T-helper 22 cell (primary cell): ENCODE measurements around the gene CLSTN1.

ENCODE experiments used
- DNase-seq: peaks from one replicate; pipeline ENCODE4 v3.0.0-alpha.2; 2020; ENCODE audit warnings: low read depth

CLSTN1 gene

DNA sequence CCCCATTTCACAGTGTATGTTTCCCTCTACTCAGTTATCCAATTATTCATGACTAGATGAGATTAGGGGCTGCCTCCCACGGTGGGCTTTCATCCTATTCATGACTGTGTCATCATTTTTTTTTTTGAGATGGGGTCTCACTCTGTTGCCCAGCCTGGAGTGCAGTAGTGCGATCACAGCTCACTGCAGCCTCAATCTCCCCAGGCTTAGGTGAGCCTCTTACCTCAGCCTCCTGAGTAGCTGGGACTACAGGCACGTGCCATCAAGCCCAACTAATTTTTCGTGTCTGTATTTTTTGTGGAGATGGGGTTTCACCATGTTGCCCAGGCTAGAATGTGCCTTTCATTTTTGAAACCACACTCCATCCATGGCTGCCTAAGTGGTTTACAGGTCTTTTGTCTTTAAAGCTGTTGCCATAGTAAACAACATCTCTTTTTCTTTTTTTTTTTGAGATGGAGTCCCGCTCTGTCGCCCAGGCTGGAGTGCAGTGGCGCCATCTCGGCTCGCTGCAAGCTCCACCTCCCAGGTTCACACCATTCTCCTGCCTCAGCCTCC lies 112.2 kb downstream of the CLSTN1 start:
- DNase-seq = no peak

DNA sequence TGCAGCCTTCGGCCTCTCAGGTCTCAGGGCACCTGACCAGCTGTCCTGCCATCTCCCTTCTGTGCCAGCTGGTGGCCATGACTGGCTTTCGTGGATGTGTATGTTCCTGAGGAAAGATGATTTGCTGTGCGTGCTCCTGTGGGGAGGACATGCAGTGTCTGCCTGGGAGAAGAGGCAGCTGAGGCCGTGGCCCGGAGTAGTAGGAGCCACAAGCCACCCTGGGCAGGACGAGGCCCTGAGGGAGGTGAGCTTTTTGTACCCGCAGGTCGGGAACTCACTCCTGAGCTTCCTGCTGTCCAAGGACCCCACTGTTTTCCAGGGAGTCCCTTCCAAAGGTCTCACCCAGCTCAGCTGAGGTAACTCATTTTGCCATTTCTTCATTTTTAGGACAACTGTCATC lies 113.7 kb downstream of the CLSTN1 start:
- no peak for DNase-seq

GRCh38 chr1:9706178-9706577 lies 117.6 kb downstream of the CLSTN1 start:
- DNase-seq = no peak

DNA sequence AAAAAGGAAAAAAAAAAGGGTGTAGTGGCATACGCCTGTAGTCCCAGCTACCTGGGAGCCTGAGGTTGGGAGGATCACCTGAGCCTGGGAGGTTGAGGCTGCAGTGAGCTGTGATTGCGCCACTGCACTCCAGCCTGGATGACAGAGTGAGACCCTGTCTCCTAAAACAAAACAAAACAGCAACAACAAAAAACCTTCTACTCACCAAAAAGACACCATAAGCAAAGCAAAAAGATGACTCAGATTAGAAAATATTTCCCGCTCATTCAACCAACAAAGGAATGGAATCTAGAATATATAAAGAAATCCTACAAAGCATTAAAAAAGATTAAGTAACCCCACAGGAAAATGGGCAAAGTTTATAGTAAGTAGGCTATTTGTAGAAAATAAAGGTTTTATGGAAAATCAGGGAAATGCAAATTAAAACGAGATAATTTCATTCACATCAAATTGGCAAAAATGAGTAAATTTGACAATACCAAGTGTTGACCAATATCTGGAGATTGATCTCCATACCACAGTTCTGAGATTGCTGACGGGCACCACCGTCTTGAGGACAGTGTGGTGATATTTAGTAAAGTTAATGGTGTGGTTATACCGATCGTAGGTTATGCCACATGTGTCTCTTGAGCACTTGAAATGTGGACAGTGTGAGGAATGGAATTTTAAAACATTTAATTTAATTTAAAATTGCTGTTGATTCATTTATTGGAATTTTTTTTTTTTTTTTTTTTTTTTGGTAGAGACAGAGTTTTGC lies 118.2 kb downstream of the CLSTN1 start:
- DNase-seq = no peak

- no peak for DNase-seq
These were observed 120.1 kb downstream of the CLSTN1 start for GRCh38 chr1:9703681-9704080.

DNA sequence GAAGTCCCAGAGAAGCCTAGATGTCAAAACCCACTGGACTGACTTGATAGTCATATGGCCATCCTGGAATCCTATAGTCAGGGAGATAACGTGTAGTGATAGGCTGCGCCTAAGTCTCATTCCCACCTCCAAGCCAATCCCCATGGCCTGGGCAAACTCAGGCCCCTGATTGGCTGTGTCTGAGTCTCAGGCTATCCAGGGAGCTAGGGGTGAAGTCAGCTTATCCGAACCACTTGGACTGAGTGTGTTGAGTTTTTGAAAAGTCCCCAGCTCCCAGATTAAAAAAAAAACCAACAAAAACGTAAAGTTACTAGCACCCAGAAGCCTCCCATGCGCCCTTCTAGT lies 120.6 kb downstream of the CLSTN1 start:
- DNase-seq = no peak

DNA sequence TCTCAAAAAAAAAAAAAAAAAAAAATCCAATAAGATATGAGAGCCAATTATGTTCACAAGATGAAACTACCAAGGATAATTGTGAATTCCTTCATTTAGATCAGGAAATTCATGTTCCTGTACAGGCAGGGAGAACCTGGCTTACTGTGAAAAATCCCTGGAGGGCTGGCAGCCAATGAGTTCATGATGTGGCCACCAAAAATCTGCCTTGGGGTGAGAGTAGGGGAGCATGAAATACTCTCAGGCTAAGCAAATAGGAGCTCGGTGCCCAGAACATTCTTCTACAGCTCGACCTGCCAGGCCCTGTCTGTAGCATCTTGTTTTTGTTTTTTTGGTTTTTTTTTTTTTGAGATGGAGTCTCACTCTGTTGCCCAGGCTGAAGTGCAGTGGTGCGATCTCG lies 122.1 kb downstream of the CLSTN1 start:
- no peak for DNase-seq

GRCh38 chr1:9700340-9700739 lies 123.4 kb downstream of the CLSTN1 start:
- no peak for DNase-seq

DNA sequence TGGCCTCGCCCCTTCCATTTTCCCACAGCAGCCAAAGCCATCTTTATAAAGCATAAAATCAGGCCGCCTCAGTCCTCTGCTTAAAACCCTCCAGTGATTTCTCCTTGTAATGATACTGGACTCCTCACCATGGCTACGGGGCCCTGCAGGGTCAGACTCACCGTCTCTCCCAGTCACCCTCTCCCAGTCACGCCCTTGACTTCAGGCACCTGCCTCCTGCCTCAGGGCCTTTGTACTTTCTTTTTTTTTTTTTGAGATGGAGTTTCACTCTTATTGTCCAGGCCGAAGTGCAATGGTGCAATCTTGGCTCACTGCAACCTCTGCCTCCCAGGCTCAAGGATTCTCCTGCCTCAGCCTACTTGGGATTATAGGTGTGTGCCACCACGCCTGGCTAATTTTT lies 124.4 kb downstream of the CLSTN1 start:
- DNase-seq = no peak

DNA sequence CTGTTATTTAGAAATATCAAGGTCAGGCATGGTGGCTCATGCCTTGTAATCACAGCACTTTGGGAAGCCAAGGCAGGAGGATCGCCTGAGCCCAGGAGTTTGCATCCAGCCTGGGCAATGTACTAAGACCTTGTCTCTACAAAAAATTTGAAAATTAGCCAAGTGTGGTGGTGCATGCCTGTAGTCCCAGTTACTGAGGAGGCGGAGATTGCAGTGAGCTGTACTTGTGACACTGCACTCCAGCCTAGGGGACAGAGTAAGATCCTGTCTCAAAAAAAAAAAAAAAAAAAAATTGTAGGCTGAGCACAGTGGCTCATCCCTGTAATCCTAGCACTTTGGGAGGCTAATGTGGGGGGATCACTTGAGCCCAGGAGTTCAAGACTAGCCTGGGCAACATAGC lies 127.0 kb downstream of the CLSTN1 start:
- no peak for DNase-seq

GRCh38 chr1:9691691-9692090 lies 132.1 kb downstream of the CLSTN1 start:
- no peak for DNase-seq

DNA sequence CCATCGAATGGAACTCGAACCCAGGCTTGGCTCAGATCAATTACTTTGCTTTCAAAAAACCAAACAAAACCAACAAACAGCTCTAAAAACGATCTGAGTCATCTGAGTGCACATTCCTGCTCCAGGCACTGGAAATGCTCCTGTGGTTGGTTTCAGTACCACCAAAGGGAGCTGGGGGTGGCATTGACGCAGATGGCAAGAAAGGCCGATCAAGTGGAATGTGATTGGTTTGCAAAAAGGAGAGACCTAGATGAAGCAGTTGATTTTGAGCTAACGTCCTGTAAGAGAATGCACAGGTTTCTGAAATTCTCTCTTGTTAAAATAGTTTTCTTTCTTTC lies 132.7 kb downstream of the CLSTN1 start:
- no peak for DNase-seq

GRCh38 chr1:9690440-9691107 lies 133.2 kb downstream of the CLSTN1 start:
- no peak for DNase-seq

DNA sequence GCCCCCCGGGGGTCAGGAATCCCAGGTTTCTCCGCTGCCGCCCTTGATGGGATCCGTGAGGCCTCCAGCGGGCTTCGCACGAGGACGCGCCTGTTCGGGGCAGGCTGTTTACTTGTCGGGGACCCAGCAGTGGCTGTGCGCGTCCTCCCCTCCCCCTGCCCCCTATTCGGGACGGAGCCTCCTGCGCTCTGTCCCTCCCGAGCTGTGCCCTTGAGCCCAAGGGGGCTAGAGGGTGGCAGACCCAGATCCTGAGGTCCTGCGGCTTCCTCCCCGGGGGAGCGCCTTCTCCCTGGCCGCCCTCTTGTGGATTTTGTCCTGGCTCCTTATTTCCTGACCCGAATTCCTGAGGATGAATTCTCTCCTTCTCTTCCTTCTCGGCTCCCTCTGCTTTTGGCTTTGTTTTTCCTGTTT lies 133.8 kb downstream of the CLSTN1 start:
- DNase-seq = no peak

DNA sequence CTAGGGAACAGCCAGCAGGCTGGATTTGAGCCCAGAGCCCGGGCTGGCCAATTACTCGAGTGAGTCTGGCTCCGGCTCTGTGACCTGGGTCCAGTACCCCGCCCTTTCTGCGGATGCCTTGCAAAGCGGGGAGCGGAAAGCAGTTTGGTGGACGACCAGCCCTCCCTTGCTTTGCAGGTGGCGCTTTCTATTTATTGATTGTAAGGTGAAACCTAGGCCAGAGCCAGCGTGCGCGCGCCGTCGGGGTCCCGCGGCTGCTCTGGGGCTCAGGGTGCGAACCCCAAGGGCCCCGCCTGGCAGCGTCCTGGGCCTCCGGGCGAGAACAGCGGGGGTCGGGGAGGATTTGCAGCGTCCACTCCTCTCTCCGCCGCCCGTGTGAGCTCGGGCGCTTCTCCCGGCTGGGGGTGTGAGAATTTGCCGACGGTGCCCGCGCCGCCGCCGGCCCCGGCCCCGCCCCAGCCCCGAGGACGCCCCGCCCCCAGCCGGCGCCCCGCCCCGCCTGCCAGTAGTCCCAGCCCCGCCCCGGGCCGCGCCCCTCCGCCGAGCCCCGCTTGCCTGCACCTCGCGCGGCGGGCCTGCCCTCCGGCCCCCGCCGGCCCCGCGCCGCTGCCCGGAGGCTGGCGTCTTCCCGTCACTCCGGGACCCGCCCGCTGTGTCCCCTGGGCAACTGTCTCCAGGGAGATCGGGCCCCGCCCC lies 134.6 kb downstream of the CLSTN1 start:
- peak; percentile 70 for DNase-seq

- no peak for DNase-seq
These were observed 135.2 kb downstream of the CLSTN1 start for GRCh38 chr1:9688599-9688998.

DNA sequence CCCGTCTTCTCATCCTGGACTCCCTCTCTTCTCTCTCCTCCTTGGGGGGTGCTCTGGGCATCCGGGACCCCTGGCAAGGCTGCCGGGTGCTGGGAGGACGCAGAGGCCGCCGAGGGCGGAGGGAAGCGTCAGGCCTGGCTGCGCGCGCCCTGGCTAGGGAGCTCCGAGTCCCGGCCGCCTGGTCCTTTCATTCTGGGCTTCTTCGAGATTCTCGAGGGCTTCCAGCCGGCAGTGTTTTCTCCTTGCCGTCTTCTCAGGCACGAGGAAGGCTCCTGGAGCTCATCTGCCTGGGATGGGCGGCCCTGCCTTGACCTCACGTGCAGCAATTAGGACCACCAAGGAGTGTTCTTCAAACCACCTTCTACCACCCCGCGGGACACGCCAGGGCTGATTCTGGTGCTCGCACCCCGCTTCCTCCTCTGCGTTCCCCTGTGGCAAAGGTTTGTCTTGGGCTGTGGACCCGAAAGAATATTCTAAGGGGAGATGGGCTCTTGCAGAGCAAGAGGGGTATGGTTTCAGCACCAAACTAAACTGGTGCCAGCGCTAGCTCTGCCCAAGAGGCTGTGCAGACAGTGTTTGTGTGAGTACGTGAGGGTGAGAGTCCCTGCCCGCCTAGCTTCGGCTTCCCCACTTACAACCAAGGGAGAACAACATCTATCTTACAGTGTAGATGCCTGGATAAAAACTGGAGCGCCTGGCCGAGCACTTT lies 135.7 kb downstream of the CLSTN1 start:
- DNase-seq = no peak

- DNase-seq = peak; percentile 71
These were observed 136.5 kb downstream of the CLSTN1 start for GRCh38 chr1:9687120-9687873.

GRCh38 chr1:9684801-9685200 lies 139.0 kb downstream of the CLSTN1 start:
- DNase-seq = no peak

DNA sequence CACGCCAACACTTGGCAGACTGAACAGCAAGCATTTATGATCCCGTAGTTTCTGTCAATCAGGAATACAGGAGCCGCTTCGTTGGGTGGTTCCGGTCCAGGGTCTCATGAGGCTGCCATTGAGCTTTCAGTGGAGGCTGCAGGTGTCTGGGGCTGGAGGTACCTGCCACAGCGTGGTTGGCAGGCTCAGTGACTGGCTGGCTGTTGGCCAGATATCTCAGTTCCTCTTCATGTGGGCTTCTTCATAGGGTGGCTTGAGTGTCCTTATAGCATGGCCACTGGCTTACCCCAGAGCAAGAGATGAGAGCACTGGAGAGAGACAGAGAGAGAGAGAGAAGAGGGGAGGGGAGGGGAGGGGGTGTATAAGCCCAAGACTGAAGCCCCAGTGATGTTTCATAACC lies 142.9 kb downstream of the CLSTN1 start:
- no peak for DNase-seq

GRCh38 chr1:9680091-9680490 lies 143.7 kb downstream of the CLSTN1 start:
- no peak for DNase-seq
